SHP77 (cell line): ENCODE data around the gene DNAH17.

ENCODE experiments used
- DNase-seq, 2 experiments: peaks; one replicate each; lab custom pipeline; 2025; lab: John Stamatoyannopoulos, UW

The DNAH17 gene

GRCh38 chr17:78544881-78545755 is 32.1 kb downstream of the DNAH17 start:
- DNase-seq, result no peak

- no peak for DNase-seq
Observed at GRCh38 chr17:78541488-78542206, 35.5 kb downstream of the DNAH17 start.

- no peak for DNase-seq
Observed at GRCh38 chr17:78539781-78540180, 37.4 kb downstream of the DNAH17 start.

GRCh38 chr17:78538033-78538776 is 39.0 kb downstream of the DNAH17 start:
- DNase-seq, result no peak

- no peak for DNase-seq
Observed at GRCh38 chr17:78537217-78537860, 39.9 kb downstream of the DNAH17 start.

- DNase-seq, result peak; percentile 88 to 94
Observed at GRCh38 chr17:78535273-78536197, 41.7 kb downstream of the DNAH17 start.

GRCh38 chr17:78534492-78535272 is 42.5 kb downstream of the DNAH17 start:
- no peak for DNase-seq

- no peak for DNase-seq
Observed at GRCh38 chr17:78532922-78533640, 44.1 kb downstream of the DNAH17 start.

- DNase-seq, result no peak
Observed at GRCh38 chr17:78532311-78532710, 44.9 kb downstream of the DNAH17 start.

- DNase-seq, result no peak
Observed at GRCh38 chr17:78530675-78531074, 46.5 kb downstream of the DNAH17 start.

GRCh38 chr17:78529871-78530670 is 47.1 kb downstream of the DNAH17 start:
- peak; percentile 99 for DNase-seq

GRCh38 chr17:78529251-78529650 is 47.9 kb downstream of the DNAH17 start:
- no peak for DNase-seq

GRCh38 chr17:78528541-78528940 is 48.7 kb downstream of the DNAH17 start:
- peak; percentile 94 for DNase-seq

- DNase-seq, result no peak
Observed at GRCh38 chr17:78527345-78527744, 49.9 kb downstream of the DNAH17 start.

GRCh38 chr17:78526231-78527025 is 50.8 kb downstream of the DNAH17 start:
- peak in 1 of 2 experiments; percentile 36 for DNase-seq

GRCh38 chr17:78525511-78526160 is 51.6 kb downstream of the DNAH17 start:
- no peak for DNase-seq

- DNase-seq, result no peak
Observed at GRCh38 chr17:78524870-78525510, 52.2 kb downstream of the DNAH17 start.
